Measurements from ENCODE around the gene PADI2. TPM values are rescaled to one million over a fixed set of nuclear protein-coding genes. Genes with fewer than 3 reads are reported as not detected.

PADI2 gene
- total RNA-seq, 4 donors from 2014 or later, result 156 to 176 (median 171) TPM

GRCh38 chr1:17123196-17124045, 4.2 kb upstream of the PADI2 start:
- no peak for ATAC-seq
- no peaks in the 10 kb centered on the region for H3K36me3 ChIP-seq
- peaks cover 17 to 32% of the 10 kb centered on the region in 2 donors for H3K4me1 ChIP-seq
- H3K27me3 ChIP-seq, result no peaks in the 10 kb centered on the region
- intact Hi-C loops (cut with DNase I; ENCODE audit: low total_unique reads) (loop anchor here (2.0 to 10.0 kb wide), 2 partner anchors 211 to 311 kb away; partner anchors contain the start of gene RCC2), in situ Hi-C loops (cut with MboI; ENCODE audit: low sequenced_read_pairs in 4 of 4) (loop anchor here in 3 of 4 donors (5.0 to 10.0 kb wide), 3 partner anchors 59 to 211 kb away; no protein-coding TSS in a partner anchor)
- TF ChIP-seq POLR2A (IDR thresholded peaks at IDR 0.05) (no peak), CTCF (IDR thresholded peaks at IDR 0.05 in 4 of 5, conservative IDR thresholded peaks at IDR 0.05 in 1 of 5) (no peak)
- no peak for DNase-seq
- no peak overlapping the region for H3K4me3 ChIP-seq
- H3K27ac ChIP-seq, result peak overlapping the region in 3 of 4 donors; percentile 88 to 94 (median 92)
- H3K9me3 ChIP-seq, result no peaks in the 10 kb centered on the region

- DNase-seq (peak; percentile 54 to 80), ATAC-seq (peak; percentile 59 to 73)
- Histone ChIP-seq H3K36me3 (no peaks in the 10 kb centered on the region), H3K9me3 (no peaks in the 10 kb centered on the region), H3K27me3 (no peaks in the 10 kb centered on the region), H3K4me1 (peaks cover 24 to 40% of the 10 kb centered on the region in 2 donors), H3K4me3 (no peak overlapping the region), H3K27ac (peak overlapping the region; percentile 86 to 94 (median 90))
- in situ Hi-C loops (cut with MboI; ENCODE audit: low sequenced_read_pairs in 4 of 4), result loop anchor here in 3 of 4 donors (5.0 to 10.0 kb wide), 3 partner anchors 58 to 212 kb away; no protein-coding TSS in a partner anchor
- TF ChIP-seq CTCF (IDR thresholded peaks at IDR 0.05 in 4 of 5, conservative IDR thresholded peaks at IDR 0.05 in 1 of 5) (no peak), POLR2A (IDR thresholded peaks at IDR 0.05) (no peak)
- intact Hi-C loops (cut with DNase I; ENCODE audit: low total_unique reads), result loop anchor here (10.0 kb wide), 1 partner anchor 312 kb away; the partner anchor contains the start of gene RCC2
These were observed 3.4 kb upstream of the PADI2 start for GRCh38 chr1:17122521-17123164.

DNA sequence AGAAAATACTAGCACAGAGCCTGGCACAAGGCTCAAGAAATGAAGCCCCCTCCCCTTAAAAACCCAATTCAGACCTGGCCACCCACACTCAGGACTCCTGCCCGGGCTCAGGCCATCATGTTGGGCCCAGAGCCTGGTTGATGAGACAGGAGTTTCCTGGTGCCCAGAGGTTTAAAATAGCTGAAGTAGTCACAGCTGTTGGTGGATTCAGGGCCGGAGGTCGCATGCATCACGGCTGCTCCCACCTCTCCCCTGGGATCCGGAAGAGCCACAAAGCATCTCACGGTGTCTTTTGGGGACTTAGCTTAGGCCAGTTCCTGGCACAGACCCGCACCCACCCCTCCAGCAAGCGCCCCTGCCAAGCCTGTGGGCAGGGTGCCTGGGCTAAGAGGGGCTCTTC, 2.6 kb upstream of the PADI2 start:
- peak in 1 of 2 donors; percentile 71 for DNase-seq
- Histone ChIP-seq H3K36me3 (no peaks in the 10 kb centered on the region), H3K9me3 (no peaks in the 10 kb centered on the region), H3K4me1 (peaks cover 31 to 47% of the 10 kb centered on the region in 2 donors), H3K27ac (peak overlapping the region; percentile 86 to 94 (median 90)), H3K4me3 (no peak overlapping the region), H3K27me3 (no peaks in the 10 kb centered on the region)
- peak; percentile 49 to 59 for ATAC-seq
- intact Hi-C loops (cut with DNase I; ENCODE audit: low total_unique reads), result loop anchor here (10.0 kb wide), 1 partner anchor 313 kb away; the partner anchor contains the start of gene RCC2
- peak in 1 of 2 donors; percentile 30 for TF ChIP-seq POLR2A (IDR thresholded peaks at IDR 0.05)
- no peak for TF ChIP-seq CTCF (IDR thresholded peaks at IDR 0.05 in 4 of 5, conservative IDR thresholded peaks at IDR 0.05 in 1 of 5)
- in situ Hi-C loops (cut with MboI; ENCODE audit: low sequenced_read_pairs in 4 of 4), result loop anchor here in 3 of 4 donors (5.0 to 10.0 kb wide), 3 partner anchors 57 to 213 kb away; no protein-coding TSS in a partner anchor

DNA sequence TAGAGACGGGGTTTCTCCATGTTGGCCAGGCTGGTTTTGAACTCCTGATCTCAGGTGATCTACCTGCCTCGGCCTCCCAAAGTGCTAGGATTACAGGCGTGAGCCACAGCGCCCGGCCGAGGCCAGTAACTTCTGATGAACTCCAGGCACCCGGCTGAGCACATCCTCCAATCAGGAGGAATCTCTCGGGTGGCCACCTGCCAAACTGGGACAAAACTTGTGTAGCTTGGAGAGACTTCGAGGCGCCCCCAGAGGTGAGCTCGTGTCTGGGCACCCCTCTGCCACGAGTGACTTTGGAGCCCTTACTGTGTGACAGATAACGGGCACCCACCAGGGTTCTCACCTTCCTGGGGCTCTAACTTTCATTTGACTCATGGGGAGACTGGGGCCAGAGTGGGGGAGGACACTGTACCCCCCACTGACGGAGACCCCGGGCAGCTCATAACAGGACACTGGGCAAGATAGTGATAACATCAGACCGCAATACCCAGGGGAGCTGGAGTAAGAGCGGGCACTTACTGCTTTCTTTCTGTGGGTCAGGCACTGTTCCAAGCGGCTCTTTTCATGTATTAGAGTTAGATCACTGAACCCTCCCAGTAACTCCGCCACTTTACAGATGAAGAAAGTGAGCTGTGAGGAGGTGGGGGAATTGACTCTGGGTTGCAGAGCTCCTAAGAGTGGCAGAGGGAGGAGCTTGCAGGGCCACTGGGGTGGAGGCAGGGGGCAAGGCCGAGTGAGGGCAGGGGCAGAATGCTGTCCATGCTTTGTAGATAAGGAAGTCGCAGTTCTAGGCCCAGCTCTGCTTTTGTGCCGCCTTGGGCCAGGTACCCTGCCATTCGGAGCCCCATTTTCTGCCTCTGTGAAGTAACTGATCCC, 1.9 kb upstream of the PADI2 start:
- no peak for DNase-seq
- Histone ChIP-seq H3K4me3 (no peak overlapping the region), H3K27ac (peak overlapping the region; percentile 86 to 94 (median 90)), H3K9me3 (no peaks in the 10 kb centered on the region), H3K27me3 (no peaks in the 10 kb centered on the region), H3K4me1 (peaks cover 36 to 54% of the 10 kb centered on the region in 2 donors), H3K36me3 (no peaks in the 10 kb centered on the region)
- in situ Hi-C loops (cut with MboI; ENCODE audit: low sequenced_read_pairs in 4 of 4), result loop anchor here in 3 of 4 donors (5.0 to 10.0 kb wide), 3 partner anchors 56 to 214 kb away; no protein-coding TSS in a partner anchor
- no peak for ATAC-seq
- TF ChIP-seq POLR2A (IDR thresholded peaks at IDR 0.05), result no peak
- TF ChIP-seq CTCF (IDR thresholded peaks at IDR 0.05 in 4 of 5, conservative IDR thresholded peaks at IDR 0.05 in 1 of 5), result no peak
- intact Hi-C loops (cut with DNase I; ENCODE audit: low total_unique reads), result loop anchor here (10.0 kb wide), 1 partner anchor 314 kb away; the partner anchor contains the start of gene RCC2

All from gastrocnemius medialis (tissue), 4 donors.